Activated CD4-positive, CD25-positive, alpha-beta regulatory T cell treated with anti-CD3 and anti-CD28 coated beads, Interleukin-2, amount 50 U/mL, for 72 hours (primary cell): ENCODE results near the gene KCTD5.

Experiments
- DNase-seq: peaks from one replicate; pipeline ENCODE4 v3.0.0; 2021

KCTD5 gene

DNA sequence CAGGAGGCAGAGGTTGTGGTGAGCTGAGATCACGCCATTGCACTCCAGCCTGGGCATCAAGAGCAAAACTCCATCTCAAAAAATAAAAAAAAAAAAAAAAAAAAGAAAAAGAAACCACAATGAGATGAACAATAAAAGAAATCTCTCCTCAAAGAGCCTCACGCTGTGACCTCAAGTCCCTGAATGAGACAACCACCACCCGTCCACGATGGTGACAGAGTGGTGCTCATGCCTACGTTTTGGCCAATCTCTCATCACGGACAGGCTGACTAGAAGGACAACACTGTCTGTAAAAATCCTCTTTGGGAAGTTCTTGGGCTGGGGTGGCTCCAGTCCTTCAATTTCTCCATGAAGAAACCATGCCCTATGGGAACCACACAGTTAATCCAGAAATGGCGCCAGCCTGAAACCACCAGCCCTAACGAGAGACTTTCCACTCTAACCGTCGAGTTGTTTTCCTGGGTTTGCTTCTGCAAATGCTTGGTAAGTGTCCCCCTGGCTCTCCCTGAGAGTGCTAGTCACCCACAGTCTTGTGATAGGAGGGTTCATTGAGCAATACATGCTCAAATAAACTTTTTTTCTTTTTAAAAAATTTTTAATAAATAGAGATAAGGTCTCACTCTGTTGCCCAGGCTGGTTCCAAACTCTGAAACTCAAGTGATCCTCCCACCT lies 52.7 kb downstream of the KCTD5 start:
- DNase-seq = no peak

DNA sequence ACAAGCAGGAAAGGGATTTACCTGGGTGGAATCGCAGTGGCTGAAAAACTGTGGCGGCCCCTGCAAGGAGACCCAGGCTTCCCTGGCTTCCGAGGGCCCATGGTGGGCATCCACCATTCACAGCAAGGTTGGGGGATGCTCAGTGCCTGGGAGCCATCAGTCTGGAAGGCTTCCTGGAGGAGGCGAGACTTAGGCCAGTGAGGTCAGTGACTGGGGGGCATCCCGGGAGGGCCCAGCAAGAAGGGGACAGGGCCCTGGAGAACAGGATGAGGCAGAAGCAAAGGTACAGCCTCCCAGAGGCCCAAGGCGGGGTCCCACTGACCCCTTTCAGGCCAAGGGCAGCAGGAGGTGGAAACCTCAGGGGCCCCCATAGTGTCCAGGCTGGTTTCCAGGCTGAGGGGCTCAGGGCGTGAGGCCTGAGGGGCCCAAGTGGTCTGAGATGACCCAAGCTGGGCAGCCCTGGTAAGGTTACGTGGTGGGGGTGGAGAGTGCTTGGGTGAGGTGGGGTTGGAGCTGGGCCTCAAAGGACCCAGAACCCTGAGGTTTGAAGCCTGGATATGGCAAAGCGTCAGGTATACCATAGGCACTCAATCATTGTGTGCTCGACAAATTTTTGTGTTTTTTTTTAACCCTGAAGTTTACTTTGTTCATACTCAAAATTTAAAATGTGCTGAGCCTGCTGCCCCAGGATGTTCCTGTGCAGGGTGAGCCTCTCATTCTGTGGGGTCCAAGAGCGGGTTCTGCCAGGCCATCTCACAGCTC lies 54.3 kb downstream of the KCTD5 start:
- no peak for DNase-seq

DNA sequence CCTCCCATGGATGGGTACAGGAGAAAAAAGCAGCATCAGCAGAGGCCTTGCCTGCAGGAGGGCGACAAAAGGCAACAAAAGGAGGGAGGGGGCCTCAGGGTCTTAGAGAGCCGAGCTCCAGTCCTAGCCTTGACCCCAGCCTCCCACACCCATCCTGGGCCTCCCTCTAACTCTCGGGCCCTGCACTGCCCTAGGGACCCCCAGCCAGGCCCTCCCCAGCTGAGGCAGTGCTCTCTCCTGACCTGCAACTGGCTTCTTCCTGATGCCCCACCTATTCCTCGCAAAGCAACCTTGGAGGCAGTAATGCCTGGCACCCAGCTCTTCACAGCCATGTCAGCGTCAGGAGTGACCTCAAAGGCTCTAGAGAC lies 54.9 kb downstream of the KCTD5 start:
- DNase-seq = no peak

DNA sequence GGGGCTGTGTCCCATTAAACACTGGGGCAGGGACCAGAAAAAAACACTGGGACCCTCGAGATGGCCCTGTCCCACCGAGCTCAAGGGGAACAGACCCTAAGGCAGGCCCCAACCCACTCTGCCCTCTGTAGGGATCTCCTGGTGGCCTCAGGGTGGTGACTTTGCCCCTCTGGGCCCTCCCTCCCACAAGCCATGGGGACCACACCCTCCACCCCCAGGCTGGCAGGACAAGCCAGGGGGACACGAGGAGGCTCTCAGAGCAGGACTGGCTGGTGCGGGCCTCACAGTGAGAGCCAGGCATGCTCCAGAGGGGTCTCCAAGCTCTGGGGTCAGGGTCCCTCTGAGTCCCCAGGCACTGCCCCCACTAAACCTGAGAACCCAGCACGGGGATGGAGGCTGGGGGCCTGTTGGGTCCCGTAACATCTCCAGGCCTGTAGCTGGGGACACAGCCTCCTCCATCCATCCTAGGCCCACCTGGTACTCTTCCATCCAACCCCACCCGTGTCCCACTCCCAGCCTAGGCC lies 55.6 kb downstream of the KCTD5 start:
- no peak for DNase-seq

DNA sequence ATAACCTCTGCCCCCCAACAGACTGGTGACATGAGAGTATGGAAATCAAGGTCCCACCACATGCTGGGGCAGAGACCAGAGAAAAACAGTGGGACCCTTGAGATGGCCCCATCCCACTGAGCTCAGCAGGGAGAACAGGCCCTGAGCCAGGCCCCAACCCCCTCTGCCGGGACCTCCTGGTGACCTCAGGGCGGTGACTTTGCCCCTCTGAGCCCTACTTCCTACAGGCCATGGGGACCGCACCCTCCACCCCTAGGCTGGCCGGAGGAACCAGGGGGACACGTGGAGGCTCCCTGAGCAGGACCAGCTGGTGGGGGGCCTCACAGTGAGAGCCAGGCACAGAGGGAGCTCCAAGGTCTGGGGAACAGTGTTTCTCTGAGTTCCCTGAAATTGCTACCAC lies 56.3 kb downstream of the KCTD5 start:
- DNase-seq = no peak

DNA sequence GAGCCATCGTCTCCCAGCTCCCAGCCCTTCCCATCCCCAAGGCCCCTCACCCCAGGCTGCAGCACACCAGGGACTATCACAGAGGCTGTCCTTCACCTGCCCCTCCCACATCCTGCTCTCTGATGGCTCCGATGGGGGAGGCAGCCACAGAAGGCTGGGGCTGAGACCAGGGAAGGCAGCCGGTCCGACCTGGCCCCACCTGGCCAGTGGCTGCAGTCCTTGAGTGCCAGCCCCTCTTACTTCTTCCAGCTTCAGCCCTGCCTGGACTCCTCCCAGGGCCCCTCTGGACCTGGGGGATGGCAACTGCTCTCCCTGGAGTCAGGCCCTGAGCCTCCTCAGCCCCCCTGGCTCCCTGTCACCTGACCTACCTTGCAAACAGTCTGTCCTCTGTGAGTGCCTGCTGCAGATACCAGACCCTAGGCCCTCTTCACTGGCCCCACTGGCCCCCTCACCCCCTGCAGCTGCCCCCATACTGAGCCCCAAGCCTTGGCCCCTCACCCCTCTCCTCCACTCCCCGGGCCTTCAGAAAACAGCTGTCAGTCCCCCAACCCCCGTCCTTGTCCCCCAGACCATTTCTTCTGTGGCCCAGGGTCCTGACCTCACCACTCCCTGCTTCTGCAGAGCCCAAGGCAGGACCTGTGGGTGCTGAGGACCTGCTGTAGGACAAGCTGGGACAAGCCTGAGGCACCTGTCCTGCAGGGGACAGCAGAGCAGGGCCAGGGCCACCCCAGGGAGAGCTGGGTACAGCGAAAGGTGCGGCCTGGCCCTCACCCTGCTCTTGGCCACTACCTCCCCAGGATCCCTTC lies 57.5 kb downstream of the KCTD5 start:
- no peak for DNase-seq

DNA sequence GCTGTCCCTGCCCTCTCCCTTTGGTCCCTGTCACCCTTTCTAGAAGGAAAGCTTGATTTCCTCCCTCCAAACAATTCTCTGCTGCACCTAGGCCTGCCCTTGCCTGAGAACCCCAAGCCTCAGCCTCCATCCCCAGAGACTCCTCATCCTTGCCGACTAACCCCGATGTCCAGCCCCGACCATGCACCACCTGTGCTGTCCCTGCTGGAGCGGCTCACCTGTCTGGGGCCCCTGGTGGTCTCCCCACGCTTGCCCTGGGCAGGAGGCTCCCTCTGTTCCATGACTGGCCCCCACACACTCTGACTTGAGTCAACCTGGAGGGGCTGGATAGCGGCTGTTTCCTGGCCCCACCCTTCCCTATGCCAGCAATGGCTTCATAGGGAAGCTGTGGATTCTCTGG lies 58.2 kb downstream of the KCTD5 start:
- no peak for DNase-seq

DNA sequence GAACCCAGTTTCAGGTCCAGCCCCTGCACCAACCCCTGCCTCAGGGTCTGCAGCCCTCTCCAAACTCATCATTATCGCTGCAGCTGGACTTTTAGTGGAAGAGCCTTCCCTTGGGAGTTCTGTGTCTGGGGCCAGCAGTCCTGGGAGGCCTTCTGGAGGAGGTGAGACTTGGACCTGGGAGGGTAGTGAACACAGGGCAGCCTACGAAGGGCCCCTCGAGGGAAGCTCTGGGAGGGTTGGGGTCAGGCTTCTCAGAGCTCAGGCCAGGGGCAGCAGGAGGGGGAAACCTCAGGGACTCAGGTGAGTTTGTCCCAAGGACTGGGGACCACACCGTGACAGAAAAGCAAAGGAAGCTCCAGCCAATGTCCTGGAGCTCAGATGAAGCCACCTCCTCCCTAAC lies 58.8 kb downstream of the KCTD5 start:
- no peak for DNase-seq

DNA sequence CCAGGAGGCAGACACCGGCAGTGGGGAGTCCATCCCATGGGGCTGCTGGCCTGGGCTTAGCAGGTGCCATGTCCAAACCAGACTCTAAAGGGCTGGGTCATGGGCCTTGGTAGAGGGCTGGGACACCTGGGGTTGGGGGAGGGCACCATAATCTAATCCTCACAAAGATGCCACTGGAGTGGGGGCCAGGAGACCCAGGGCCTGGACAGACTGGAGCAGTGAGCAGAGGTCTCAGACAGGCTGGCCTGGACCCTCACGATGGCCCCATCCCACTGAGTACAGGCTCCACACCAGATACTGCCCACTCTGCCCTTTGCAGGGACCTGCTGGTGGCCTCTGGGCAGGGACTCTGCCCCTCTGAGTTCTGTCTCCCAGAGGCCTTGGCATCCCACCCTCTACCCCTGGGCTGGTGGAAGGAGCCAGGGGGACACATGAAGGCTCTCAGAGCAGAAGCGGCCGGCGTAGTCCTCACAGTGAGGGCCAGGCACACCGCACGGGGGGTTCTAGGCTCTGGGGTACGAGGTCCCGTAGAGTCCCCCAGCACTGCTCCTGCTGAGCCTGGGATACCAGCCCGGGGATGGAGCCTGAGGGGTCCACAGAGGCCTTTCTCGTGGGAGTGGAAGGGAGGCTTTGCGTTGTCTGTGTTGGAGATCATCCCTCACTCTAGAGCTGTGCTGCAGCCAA lies 60.1 kb downstream of the KCTD5 start:
- no peak for DNase-seq

DNA sequence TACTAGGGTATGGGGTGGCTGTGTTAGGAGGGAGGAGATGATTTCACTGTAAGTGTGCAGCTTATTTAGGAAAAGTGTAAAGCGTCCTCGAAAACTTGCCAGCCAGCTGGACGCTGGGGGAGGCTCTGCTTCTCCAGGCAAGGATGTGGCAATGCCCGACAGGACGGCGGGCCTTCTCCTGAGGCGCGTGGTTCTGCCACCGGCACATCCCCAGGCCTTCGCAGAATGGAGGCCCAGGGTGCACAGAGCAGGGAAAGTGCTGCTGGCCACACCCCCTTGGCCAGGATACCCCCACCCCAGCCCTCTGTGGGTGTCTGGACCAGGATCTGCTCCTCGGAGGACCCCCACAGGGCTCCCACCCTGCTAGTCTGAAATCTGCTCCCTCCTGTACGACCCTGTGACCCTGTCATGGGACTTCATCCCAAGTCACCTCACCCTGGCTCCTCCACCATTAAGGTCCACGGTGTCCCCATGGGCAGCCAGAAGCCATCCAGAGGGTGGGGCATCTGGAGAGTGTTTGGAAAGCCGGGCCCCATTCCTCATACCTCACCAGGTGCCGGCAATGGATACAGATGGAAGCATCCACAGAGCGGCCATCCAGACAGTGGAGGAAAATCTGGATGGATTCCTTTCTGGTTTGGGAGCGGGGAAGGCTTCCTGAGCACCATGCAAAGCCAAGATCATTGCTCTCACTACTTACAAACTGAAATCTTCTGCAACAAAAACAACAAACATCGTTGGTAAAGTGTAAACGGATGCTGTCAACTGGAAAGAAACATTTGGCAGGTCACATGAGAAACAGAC lies 60.9 kb downstream of the KCTD5 start:
- no peak for DNase-seq

DNA sequence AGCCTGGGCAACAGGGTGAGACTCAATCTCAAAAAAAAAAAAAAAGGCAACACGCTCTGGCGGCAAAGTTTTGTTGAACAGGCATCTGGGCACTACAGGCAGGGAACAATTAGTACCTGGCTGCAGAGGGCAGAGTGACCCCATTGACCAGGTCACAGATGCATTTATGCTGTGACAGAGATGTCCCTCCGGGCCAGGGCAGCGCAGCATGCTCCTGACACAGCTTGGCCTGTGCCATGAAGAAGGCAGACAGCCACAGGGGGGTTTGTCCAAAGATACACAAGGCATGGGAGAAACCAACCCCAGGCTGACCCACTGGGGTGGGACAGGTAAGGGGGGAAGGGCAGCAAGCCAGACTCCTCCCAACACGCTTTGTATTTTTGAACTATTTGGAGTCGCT lies 62.4 kb downstream of the KCTD5 start:
- no peak for DNase-seq

DNA sequence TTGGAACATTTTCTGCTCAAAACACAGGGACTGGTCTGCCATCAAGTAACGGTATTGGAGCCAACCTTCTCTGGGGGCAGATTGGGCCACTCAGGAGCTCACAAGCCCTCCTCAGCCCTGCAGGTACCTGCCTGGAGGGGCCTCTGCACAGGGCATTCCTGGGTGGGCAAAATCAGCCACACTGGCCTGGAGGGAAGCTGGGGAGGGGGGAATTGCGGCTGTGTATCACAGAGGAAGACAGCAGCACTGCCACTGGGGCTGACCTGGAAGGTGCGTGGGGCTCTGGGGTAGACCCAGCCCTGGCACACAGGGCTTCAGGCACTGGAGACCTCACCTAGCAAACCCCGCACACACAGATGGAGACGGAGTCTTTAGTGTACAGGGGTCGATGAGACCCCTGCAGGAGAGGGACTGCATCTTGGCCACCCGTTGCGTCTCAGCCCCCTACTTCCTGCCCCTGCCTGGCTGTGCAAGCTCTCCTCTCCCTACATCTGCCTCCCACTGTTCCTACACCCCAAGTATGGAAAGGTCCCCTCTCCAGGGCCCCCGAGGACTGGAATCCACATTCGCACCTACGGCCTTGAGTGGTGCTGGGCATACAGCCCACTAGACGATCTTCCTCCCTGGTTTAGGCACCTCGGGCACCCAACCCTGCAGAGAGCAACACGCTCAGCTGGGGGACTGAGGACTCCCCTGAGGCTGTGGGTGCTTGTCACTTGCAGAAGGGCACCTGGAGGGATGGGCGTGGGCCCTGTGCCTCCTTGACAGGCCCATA lies 63.0 kb downstream of the KCTD5 start:
- DNase-seq = no peak

DNA sequence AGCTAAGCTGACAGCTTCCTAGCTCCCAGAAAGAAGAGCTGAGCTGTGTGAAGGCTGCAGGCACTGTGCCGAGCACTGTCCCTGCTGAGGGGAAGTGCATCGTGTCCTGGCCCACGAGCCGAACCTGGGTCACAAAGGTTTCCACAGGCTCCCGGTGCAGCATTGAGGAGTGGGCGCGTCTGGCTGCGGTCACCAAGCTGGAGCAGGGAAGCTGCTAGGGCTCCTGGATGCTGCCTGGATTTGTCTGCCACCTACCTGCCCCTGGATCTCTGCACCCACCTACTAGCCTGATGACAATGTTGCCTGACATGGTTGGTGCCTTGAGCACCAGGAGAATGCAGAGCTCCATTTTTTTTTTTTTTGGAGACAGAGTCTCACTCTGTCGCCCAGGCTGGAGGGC lies 63.6 kb downstream of the KCTD5 start:
- DNase-seq = no peak

DNA sequence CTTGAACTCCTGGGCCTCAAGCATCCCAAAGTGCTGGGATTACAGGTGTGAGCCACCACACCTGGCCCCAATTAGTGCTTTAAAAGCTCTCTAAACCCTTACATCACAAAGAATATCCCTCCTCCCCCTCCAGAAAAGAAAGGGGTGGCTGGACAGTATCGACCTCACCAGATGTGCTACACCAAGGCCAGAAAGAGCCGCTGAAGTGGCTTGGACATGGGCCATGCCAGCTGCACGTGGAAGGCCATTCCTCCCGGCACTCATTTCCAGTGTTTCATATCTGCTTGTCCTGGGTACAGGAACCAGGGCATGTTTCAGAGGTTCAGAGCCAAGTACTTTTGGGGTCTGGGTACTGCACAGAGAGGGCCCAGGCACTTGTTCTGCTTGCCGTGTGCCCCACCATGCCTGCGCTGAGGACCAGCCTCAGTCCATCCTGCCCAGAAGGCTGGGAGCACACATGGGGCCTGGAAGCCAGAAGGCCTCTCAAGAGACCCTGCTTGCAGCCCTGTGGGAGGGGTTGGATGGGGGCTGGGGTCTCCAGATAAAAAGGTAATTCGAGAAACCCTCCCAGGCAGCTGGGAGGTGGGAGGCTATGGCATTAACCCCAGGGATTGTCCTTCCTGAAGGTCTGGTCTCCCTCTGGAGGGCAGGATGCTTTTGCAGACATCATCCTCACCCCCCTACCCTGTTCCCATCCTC lies 66.6 kb downstream of the KCTD5 start:
- DNase-seq = no peak

DNA sequence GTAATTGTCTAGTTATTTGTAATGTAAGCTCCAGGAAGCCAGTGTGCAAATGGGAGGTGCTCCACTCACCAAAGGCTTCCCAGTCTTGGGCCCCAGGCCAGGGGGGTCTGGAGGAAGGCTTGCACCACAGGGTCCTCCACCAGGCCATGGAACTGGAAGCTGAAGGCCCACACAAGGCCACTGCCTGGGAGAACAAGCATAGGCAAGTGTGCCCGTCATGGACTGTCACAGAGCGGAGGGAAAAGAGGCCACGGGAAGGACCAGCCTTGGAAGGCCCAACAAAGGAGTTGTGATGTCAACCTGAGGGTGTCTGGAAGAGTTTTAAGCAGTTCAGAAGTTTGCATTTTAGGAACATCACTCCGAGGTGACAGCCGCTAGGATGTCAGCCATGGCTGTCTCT lies 67.2 kb downstream of the KCTD5 start:
- no peak for DNase-seq

DNA sequence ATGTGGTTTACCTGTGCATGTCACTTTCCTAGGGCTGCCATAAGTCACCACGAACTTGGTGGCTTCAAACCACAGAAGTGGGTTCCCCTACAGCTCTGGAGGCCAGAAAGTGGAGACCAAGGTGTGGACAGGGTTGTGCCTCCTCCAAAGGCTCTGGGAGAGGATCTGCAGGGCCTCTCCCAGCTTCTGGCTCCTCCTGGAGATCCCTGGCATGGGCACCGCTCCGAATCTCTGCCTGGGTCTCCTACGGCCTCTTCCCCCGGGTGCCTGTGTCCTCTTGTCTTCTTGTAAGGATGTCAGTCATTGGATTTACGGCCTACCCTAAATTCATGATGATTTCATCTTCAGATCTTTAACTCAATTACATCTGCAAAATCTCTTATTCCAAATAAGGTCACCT lies 67.6 kb downstream of the KCTD5 start:
- DNase-seq = no peak

DNA sequence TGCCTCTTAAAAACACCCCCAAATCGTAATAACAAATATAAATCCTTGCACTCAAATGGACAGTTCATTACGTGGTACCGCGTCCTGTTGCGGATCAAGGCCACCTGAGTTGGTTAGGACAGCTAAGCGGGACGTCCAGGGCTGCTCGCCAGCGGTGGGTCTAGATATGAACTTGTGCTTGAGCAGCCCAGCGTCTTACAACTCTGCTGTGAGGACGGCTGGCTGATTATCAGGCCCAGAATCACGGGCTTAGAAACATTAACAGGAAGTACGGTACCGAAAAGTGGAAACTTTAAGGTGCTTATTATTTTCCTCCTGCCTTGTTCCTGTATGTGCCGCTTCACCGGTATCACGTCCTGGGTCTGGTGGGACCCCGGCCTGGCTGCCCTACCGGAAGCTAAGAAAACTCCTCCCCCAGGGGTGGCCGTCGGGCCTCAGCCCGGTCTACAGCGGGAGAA lies 69.3 kb downstream of the KCTD5 start:
- DNase-seq = no peak

DNA sequence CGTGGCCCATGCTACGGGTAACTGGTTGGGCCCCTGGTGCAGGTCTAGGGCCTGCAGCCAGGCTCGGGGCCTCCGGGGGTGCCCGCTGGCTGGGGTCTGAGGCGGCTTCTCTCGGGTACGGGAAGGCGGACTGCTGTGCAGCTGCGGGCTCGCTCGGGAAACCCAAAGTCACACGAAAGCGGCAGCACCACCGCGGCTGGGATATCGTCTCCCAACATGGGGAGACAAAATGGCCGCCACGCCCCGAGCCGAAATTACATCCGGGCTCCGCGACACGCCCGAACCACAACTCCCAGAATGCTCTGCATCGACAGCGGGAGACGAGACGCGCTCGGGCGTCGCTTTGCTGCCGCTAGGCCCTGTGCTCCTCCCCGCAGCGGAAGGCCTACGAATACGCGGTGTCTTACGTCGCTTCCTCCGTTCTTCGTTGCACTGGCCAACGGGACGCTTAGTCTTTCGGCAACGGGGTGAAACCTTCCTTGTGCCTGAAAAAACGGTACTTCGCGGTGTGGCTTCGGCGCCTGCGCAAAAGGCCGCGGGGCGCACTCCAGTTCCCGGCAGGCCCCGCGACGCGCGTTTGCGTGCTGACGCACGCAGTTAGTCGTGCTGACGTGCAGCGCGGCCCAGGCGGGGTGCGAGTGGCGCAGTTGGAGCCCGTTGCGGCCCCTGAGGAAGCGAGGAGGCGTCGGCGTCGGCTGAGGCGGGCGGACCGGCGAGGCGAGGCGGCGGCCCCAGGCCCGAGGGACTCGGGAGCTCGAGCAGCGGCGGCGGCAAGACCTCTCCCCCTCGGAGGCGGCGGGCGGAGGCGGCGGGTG lies 69.9 kb downstream of the KCTD5 start, which contains the start of gene SRRM2:
Gene SRRM2, plus strand, starts transcription at position 604 of the 815 bp plus-strand sequence. CDS start 3,727 bp downstream, outside the sequence.
- peak; percentile 94 for DNase-seq
